ENCODE data around the gene NKAIN4. TPM values are rescaled to one million over a fixed set of nuclear protein-coding genes. Genes with fewer than 3 reads are reported as not detected.

NKAIN4 gene
- total RNA-seq, 2 donors from 2014 or later = not detected

GRCh38 chr20:63196768-63197470 lies 57.3 kb downstream of the NKAIN4 start:
- H3K27me3 ChIP-seq (replicated peaks; ENCODE audit: insufficient read depth) = no peaks in the 10 kb centered on the region
- ATAC-seq (ENCODE audit: insufficient number of reproducible peaks, low FRiP score, low read depth) (no peak), DNase-seq (ENCODE audit: low spot score) (no peak)
- peaks cover 0 to 12% of the 10 kb centered on the region in 2 donors for H3K4me1 ChIP-seq (ENCODE audit: control insufficient read depth in 1 of 2, low read depth in 2 of 2)
- no peaks in the 10 kb centered on the region for H3K9me3 ChIP-seq
- H3K36me3 ChIP-seq = peaks cover 18% of the 10 kb centered on the region
- H3K4me3 ChIP-seq = no peak overlapping the region
- no peak overlapping the region for H3K27ac ChIP-seq
- TF ChIP-seq CTCF (IDR thresholded peaks at IDR 0.05) = no peak

DNA sequence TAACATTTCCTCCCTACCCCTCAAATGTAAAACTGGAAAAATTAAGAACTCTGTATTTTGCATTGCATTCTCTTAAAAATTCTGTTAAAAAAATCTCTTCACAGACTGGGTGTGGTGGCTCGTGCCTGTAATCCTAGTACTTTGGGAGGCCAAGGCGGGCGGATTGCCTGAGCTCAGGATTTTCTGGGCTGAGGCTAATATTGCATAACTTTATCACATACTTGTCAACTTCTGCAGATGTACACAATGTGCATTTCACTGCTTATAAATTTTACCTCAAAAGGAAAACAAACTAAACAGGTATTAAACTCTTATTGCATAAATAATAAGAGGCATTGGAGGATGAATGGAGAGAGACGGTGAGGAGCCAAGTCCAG lies 59.5 kb downstream of the NKAIN4 start:
- Histone ChIP-seq H3K27ac (no peak overlapping the region), H3K9me3 (no peaks in the 10 kb centered on the region), H3K36me3 (peaks cover 11% of the 10 kb centered on the region), H3K4me3 (no peak overlapping the region), H3K27me3 (replicated peaks; ENCODE audit: insufficient read depth) (no peaks in the 10 kb centered on the region), H3K4me1 (ENCODE audit: control insufficient read depth in 1 of 2, low read depth in 2 of 2) (peaks cover 0 to 12% of the 10 kb centered on the region in 2 donors)
- no peak for DNase-seq (ENCODE audit: low spot score)
- no peak for TF ChIP-seq CTCF (IDR thresholded peaks at IDR 0.05)
- no peak for ATAC-seq (ENCODE audit: insufficient number of reproducible peaks, low FRiP score, low read depth)

DNA sequence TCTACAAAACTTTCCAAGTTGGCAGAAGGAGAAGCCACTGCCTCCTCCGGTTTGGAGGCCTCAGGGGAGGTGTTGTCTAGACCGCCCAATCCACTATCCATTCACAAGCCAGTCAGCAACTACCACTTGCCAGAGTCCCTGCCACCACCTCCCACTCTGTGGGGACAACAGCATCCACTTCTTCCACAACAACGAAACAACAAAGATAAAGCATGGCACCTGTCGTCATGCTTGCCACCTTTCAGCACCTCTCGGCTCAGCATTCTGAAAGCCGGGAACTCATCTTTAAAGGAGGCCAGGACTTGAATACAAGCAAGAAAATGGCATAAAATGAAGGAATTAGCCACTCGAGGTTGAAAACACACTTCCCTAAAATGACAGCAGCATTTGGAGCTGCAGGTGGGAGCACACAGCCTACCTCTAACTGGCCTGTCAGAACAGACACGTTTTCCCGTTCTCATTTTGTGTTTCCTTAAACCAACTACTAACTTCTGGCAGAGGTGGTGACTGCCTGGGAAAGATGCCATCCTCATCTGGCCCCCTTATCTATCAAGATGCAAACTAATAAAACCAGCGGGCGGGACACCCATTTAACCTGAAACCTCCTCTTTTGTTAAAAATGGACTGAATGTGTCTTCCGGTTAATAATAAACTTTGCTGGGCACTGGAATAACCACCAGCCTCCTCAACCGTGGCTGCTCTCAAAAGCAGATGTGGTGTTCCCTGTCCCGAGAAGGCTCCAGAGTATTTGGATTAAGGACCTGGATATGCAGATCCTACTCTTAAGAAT lies 60.1 kb downstream of the NKAIN4 start:
- Histone ChIP-seq H3K27ac (no peak overlapping the region), H3K36me3 (peaks cover 11% of the 10 kb centered on the region), H3K4me1 (ENCODE audit: control insufficient read depth in 1 of 2, low read depth in 2 of 2) (peaks cover 0 to 12% of the 10 kb centered on the region in 2 donors), H3K4me3 (no peak overlapping the region), H3K9me3 (no peaks in the 10 kb centered on the region), H3K27me3 (replicated peaks; ENCODE audit: insufficient read depth) (no peaks in the 10 kb centered on the region)
- TF ChIP-seq CTCF (IDR thresholded peaks at IDR 0.05) = no peak
- no peak for ATAC-seq (ENCODE audit: insufficient number of reproducible peaks, low FRiP score, low read depth)
- no peak for DNase-seq (ENCODE audit: low spot score)

DNA sequence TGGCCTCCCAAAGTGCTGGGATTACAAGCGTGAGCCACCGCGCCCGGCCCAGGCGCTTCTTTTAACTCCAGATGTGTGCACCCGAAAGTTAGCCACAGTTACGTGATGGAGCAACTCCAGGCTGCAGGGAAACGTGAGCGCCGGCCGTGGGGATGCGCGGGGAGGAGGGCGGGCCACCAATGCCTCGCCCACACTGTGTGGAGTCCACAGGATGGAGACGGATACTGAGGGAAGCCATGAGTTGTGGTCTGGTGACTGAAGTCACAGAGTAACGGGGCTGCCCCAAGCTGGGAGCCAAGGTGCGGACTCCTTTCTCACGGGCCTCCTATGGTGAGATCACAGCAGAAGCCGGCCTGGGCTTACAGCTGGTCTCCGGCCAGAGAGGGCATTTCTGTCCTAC lies 61.5 kb downstream of the NKAIN4 start:
- no peaks in the 10 kb centered on the region for H3K4me1 ChIP-seq (ENCODE audit: control insufficient read depth in 1 of 2, low read depth in 2 of 2)
- DNase-seq (ENCODE audit: low spot score) (no peak), ATAC-seq (ENCODE audit: insufficient number of reproducible peaks, low FRiP score, low read depth) (no peak)
- H3K4me3 ChIP-seq = no peak overlapping the region
- no peaks in the 10 kb centered on the region for H3K27me3 ChIP-seq (replicated peaks; ENCODE audit: insufficient read depth)
- no peak overlapping the region for H3K27ac ChIP-seq
- no peaks in the 10 kb centered on the region for H3K9me3 ChIP-seq
- H3K36me3 ChIP-seq = peaks cover 11% of the 10 kb centered on the region
- TF ChIP-seq CTCF (IDR thresholded peaks at IDR 0.05) = no peak

- DNase-seq (ENCODE audit: low spot score) (no peak), ATAC-seq (ENCODE audit: insufficient number of reproducible peaks, low FRiP score, low read depth) (no peak)
- Histone ChIP-seq H3K36me3 (peaks cover 11% of the 10 kb centered on the region), H3K4me1 (ENCODE audit: control insufficient read depth in 1 of 2, low read depth in 2 of 2) (no peaks in the 10 kb centered on the region), H3K27me3 (replicated peaks; ENCODE audit: insufficient read depth) (no peaks in the 10 kb centered on the region), H3K9me3 (no peaks in the 10 kb centered on the region), H3K27ac (no peak overlapping the region), H3K4me3 (no peak overlapping the region)
- no peak for TF ChIP-seq CTCF (IDR thresholded peaks at IDR 0.05)
These were observed 62.9 kb downstream of the NKAIN4 start for GRCh38 chr20:63191400-63191799.
